HepG2 (cell line): ENCODE data around the gene C1R. TPM values are rescaled to one million over a fixed set of nuclear protein-coding genes. Genes with fewer than 3 reads are reported as not detected.

Experiments
- ATAC-seq: fragments of 200-7000 bp; cut with Tn5 transposase; 3 replicates; pipeline ENCODE4 v1.9.1; 2020; ENCODE audit warnings: mild to moderate bottlenecking, moderate library complexity
- BruUV-seq: library from RNA; stranded (reverse); fragments of 400-500 nt; replicated peaks from 2 replicates; lab custom pipeline; 2021; lab: Mats Ljungman, UMichigan
- CTCF ChIA-PET: fragments of 300-600 bp; formaldehyde crosslinking; extraction: SDS; loops from one replicate; lab custom pipeline; 2021; ENCODE audit warnings: low total read pairs, inconsistent platforms, low intra/inter-chr PET ratio; lab: Yijun Ruan, JAX
- POLR2A ChIA-PET: fragments of 350-600 bp; sonication (Branson Sonifier 250); formaldehyde crosslinking; loops from one replicate; lab custom pipeline; 2020; ENCODE audit warnings: antibody characterized with exemption, inconsistent platforms; lab: Yijun Ruan, JAX
- DNase-seq: peaks from one replicate; pipeline ENCODE4 v3.0.0-alpha.2; 2015; ENCODE audit warnings: low spot score
- FAIRE-seq: peaks from 3 replicates; lab custom pipeline; 2011; peaks lifted over from hg19 to GRCh38; lab: Jason Lieb, UNC
- H2AFZ ChIP-seq: one replicate; pipeline ENCODE4 v1.6.1; 2011; ENCODE audit warnings: low read length, inconsistent platforms
- H3K27ac ChIP-seq: fragments of 300-600 bp; 3 replicates; pipeline ENCODE4 v1.8.0; 2011; ENCODE audit warnings: mixed run types, mild to moderate bottlenecking, mixed read lengths, low read length, inconsistent platforms; ENCODE audit not compliant: insufficient read depth; ENCODE audit errors: extremely low read length
- H3K27me3 ChIP-seq, 2 experiments: fragments of 200-600 bp in 1 of 2; 2 replicates in 1 of 2; 3 replicates in 1 of 2; pipeline versions ENCODE4 v1.6.0 to v1.8.0; 2011; ENCODE audit warnings: low read length in 2 of 2, mild to moderate bottlenecking in 2 of 2, moderate library complexity in 2 of 2, inconsistent platforms in 1 of 2; ENCODE audit not compliant: insufficient read depth in 2 of 2, control insufficient read depth in 1 of 2
- H3K36me3 ChIP-seq, 2 experiments: fragments of 200-600 bp in 1 of 2; replicated peaks in 1 of 2; 2 replicates in 1 of 2; 3 replicates in 1 of 2; pipeline versions ENCODE4 v1.5.1 to v1.8.0; 2011; ENCODE audit warnings: low read length in 2 of 2, inconsistent platforms in 1 of 2; ENCODE audit not compliant: insufficient read depth in 2 of 2, control insufficient read depth in 1 of 2
- H3K4me1 ChIP-seq: 2 replicates; pipeline ENCODE4 v1.5.1; 2012; ENCODE audit warnings: low read length, inconsistent platforms; ENCODE audit not compliant: insufficient read depth
- H3K4me2 ChIP-seq: 2 replicates; pipeline ENCODE4 v1.6.0; 2011; ENCODE audit warnings: low read depth, low read length, inconsistent platforms
- H3K4me3 ChIP-seq, 3 experiments: fragments of 200-600 bp in 1 of 3; sonication (generic), shearing (Covaris generic) in 1 of 3; replicated peaks in 1 of 3; 2 replicates each; pipeline ENCODE4 v1.5.1; 2011 to 2016; ENCODE audit warnings: low read length in 3 of 3, inconsistent platforms in 2 of 3, low read depth in 2 of 3, mild to moderate bottlenecking in 2 of 3, control low read depth in 1 of 3, mixed read lengths in 1 of 3; ENCODE audit not compliant: insufficient read depth in 1 of 3
- H3K79me2 ChIP-seq: one replicate; pipeline ENCODE4 v1.6.1; 2011; ENCODE audit warnings: low read length, inconsistent platforms; ENCODE audit not compliant: insufficient read depth
- H3K9ac ChIP-seq: 2 replicates; pipeline ENCODE4 v1.6.0; 2011; ENCODE audit warnings: mild to moderate bottlenecking, low read depth, low read length, inconsistent platforms; ENCODE audit not compliant: insufficient read depth
- H3K9me3 ChIP-seq: 2 replicates; pipeline ENCODE4 v1.5.1; 2012; ENCODE audit warnings: mild to moderate bottlenecking, low read length
- H4K20me1 ChIP-seq: 2 replicates; pipeline ENCODE4 v1.6.0; 2011; ENCODE audit warnings: inconsistent platforms, mild to moderate bottlenecking, low read length, moderate library complexity; ENCODE audit not compliant: insufficient read depth
- ATRX ChIP-seq: sonication (generic); formaldehyde crosslinking; IDR thresholded peaks from 2 replicates; pipeline ENCODE4 v1.4.0; 2020; ENCODE audit warnings: missing genetic modification reagents, borderline replicate concordance
- BORCS8-MEF2B ChIP-seq: sonication (generic); formaldehyde crosslinking; IDR thresholded peaks from 2 replicates; pipeline ENCODE4 v1.8.0; 2022; ENCODE audit warnings: mild to moderate bottlenecking, missing genetic modification reagents
- CEBPB ChIP-seq: IDR thresholded peaks from 2 replicates; pipeline ENCODE4 v1.6.1; 2011; ENCODE audit warnings: low read depth, low read length, improper control_type of control experiment, borderline replicate concordance
- MAFF ChIP-seq: IDR thresholded peaks from 2 replicates; pipeline ENCODE4 v1.6.1; 2011; ENCODE audit warnings: low read depth, low read length, improper control_type of control experiment
- MAFK ChIP-seq, 2 experiments: IDR thresholded peaks in 1 of 2; conservative IDR thresholded peaks in 1 of 2; 2 replicates each; pipeline ENCODE4 v1.6.1; 2011; ENCODE audit warnings: improper control_type of control experiment in 2 of 2, low read length in 2 of 2
- RORA ChIP-seq: sonication (generic); formaldehyde crosslinking; IDR thresholded peaks from 2 replicates; pipeline ENCODE4 v1.5.0; 2020; ENCODE audit warnings: mild to moderate bottlenecking, missing genetic modification reagents, moderate library complexity
- TOPORS ChIP-seq: sonication (generic); formaldehyde crosslinking; IDR thresholded peaks from 2 replicates; pipeline ENCODE4 v1.8.0; 2023; ENCODE audit warnings: mild to moderate bottlenecking, missing genetic modification reagents
- ZNF251 ChIP-seq: sonication (generic); formaldehyde crosslinking; IDR thresholded peaks from 2 replicates; pipeline ENCODE4 v1.9.0; 2021; ENCODE audit warnings: mild to moderate bottlenecking, missing genetic modification reagents
- ZNF510 ChIP-seq: sonication (generic); formaldehyde crosslinking; IDR thresholded peaks from 2 replicates; pipeline ENCODE4 v1.4.0; 2020; ENCODE audit warnings: low read depth, mild to moderate bottlenecking, missing genetic modification reagents
- ZNF557 ChIP-seq: sonication (generic); formaldehyde crosslinking; IDR thresholded peaks from 2 replicates; pipeline ENCODE4 v1.4.0; 2020; ENCODE audit warnings: missing genetic modification reagents
- ZNF713 ChIP-seq: sonication (generic); formaldehyde crosslinking; IDR thresholded peaks from 2 replicates; pipeline ENCODE4 v1.4.0; 2020; ENCODE audit warnings: mild to moderate bottlenecking, missing genetic modification reagents
- ZNF850 ChIP-seq: sonication (generic); formaldehyde crosslinking; conservative IDR thresholded peaks from 2 replicates; pipeline ENCODE4 v1.9.0; 2021; ENCODE audit warnings: mild to moderate bottlenecking, missing genetic modification reagents
- WGBS: methylation state at CpG from one replicate; pipeline ENCODE4 v1.1.6; 2017; ENCODE audit warnings: low lambda C conversion rate; 5-methylcytosine and 5-hydroxymethylcytosine counted together
- in situ Hi-C: cut with HindIII; loops from 2 replicates; pipeline ENCODE4 v1.10.0; 2017; ENCODE audit warnings: low pct_unique_long_range_greater_than_20kb; ENCODE audit not compliant: extremely low pct_ligation_motif_present
- intact Hi-C: fragments of 100-400 bp; cut with micrococcal nuclease; formaldehyde crosslinking; loops from one replicate; pipeline ENCODE4 v1.10.0; 2022; ENCODE audit not compliant: unreplicated experiment
- polyA plus RNA-seq, 8 experiments: library from polyadenylated mRNA; depleted of rRNA in 3 of 8; stranded (reverse) in 7 of 8; unstranded in 1 of 8; fragments of >200 nt; fragmentation: Illumina TruSeq in 4 of 8; extraction: Trizol in 4 of 8; gene quantifications; 2 replicates each; pipeline versions ENCODE4 v1.2.1 to v1.2.3, GENCODE V29; 2011 to 2016; ENCODE audit warnings: low read depth in 4 of 8, missing spikeins in 1 of 8, mixed read lengths in 1 of 8; ENCODE audit not compliant: insufficient read depth in 1 of 8
- total RNA-seq, 5 experiments: library from RNA; depleted of rRNA; stranded (reverse); fragments of >200 nt; fragmentation: Illumina TruSeq; extraction: Trizol; gene quantifications; 2 replicates each; pipeline ENCODE4 v1.2.3, GENCODE V29; 2016; ENCODE audit warnings: low read depth in 1 of 5
- TF ChIP-seq, protein P1 (sequence below): sonication (generic); formaldehyde crosslinking; IDR thresholded peaks from 2 replicates; pipeline ENCODE4 v1.4.0; 2020; ENCODE audit warnings: missing genetic modification reagents; ENCODE audit errors: not compliant biosample characterization

C1R gene
- total and polyA plus RNA-seq, 2 of the 13 experiments (the other 11 are each of a cell fraction or from before 2014, with no cell fraction given): 3.5 to 6.5 TPM

DNA sequence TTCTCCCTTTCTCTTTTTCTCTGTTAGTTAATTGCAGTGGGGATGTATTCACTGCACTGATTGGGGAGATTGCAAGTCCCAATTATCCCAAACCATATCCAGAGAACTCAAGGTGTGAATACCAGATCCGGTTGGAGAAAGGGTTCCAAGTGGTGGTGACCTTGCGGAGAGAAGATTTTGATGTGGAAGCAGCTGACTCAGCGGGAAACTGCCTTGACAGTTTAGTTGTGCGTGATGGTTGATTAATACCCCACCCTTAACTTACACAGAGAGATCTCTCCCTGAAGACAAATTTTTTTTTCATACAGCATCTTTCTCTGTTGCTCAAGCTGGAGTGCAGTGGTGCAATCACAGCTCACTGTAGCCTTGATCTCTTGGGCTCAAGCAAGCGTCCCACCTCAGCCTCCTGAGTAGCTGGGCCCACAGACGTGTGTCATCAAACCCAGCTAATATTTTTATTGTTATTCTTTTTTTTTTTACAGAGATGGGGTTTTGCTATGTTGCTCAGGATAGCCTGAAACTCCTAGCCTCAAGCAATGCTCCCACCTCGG lies 27.1 kb downstream of the C1R start:
- in situ Hi-C loops: loop anchor here (10.0 kb wide), 1 partner anchor 50 kb away; no protein-coding TSS in a partner anchor
- DNase-seq (no peak), FAIRE-seq (no peak), ATAC-seq (no peak)
- intact Hi-C loops: no loop called here
- POLR2A ChIA-PET: no interaction called here
- CTCF ChIA-PET: no interaction called here
- Histone ChIP-seq H3K9ac (no peak overlapping the region), H3K4me3 (no peak overlapping the region), H3K9me3 (no peaks in the 10 kb centered on the region), H3K36me3 (no peaks in the 10 kb centered on the region), H4K20me1 (no peaks in the 10 kb centered on the region), H3K4me1 (peaks cover 24% of the 10 kb centered on the region), H3K4me2 (no peak overlapping the region), H2AFZ (no peak overlapping the region), H3K27ac (no peak overlapping the region), H3K79me2 (no peaks in the 10 kb centered on the region), H3K27me3 (no peaks in the 10 kb centered on the region)
- TF ChIP-seq, protein P1, sequence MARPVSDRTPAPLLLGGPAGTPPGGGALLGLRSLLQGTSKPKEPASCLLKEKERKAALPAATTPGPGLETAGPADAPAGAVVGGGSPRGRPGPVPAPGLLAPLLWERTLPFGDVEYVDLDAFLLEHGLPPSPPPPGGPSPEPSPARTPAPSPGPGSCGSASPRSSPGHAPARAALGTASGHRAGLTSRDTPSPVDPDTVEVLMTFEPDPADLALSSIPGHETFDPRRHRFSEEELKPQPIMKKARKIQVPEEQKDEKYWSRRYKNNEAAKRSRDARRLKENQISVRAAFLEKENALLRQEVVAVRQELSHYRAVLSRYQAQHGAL: no peak
- TF ChIP-seq CEBPB (peak; percentile 41; the same call in 1 of the 2 replicates), MAFK (conservative IDR thresholded peaks at IDR 0.05 in 1 of 2, IDR thresholded peaks at IDR 0.05 in 1 of 2; ENCODE audit: low read length in 2 of 2) (peak; percentile 81 to 89), MAFF (peak; percentile 83)
- no TSS peak for BruUV-seq
- 79% methylated on average over 7 of the region's 7 CpGs for WGBS

DNA sequence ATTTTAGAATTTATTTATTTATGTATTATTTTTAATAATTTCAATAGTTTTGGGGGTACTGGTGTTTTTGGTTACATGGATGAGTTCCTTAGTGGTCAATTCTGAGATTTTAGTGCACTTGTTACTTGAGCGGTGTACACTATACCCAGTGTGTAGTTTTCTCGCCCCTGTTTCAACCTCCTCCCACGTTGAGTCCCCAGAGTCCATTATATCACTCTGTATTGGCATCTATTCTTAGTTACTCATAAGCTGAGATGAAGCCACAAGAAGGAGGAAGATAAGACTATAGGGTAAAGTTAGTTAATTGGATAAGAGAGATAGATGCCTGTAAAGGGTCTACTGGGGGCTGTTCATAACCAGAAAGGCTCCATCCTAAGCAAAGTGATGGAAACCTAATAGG lies 27.7 kb downstream of the C1R start:
- FAIRE-seq (no peak), ATAC-seq (no peak), DNase-seq (no peak)
- CTCF ChIA-PET: no interaction called here
- H4K20me1 ChIP-seq: no peaks in the 10 kb centered on the region
- H2AFZ ChIP-seq: no peak overlapping the region
- no peaks in the 10 kb centered on the region for H3K27me3 ChIP-seq
- no TSS peak for BruUV-seq
- H3K4me1 ChIP-seq: peaks cover 30% of the 10 kb centered on the region
- POLR2A ChIA-PET: no interaction called here
- 87% methylated on average over 3 of the region's 3 CpGs for WGBS
- no peaks in the 10 kb centered on the region for H3K79me2 ChIP-seq
- intact Hi-C loops (no loop called here), in situ Hi-C loops (loop anchor here (10.0 kb wide), 1 partner anchor 50 kb away; no protein-coding TSS in a partner anchor)
- H3K9me3 ChIP-seq: no peaks in the 10 kb centered on the region
- no peak overlapping the region for H3K4me2 ChIP-seq
- H3K9ac ChIP-seq: no peak overlapping the region
- TF ChIP-seq ZNF713 (CRISPR knock-in tag) (no peak), ZNF510 (CRISPR knock-in tag) (no peak), ZNF850 (no peak), BORCS8-MEF2B (CRISPR knock-in tag) (no peak), TOPORS (no peak), RORA (no peak), ZNF557 (CRISPR knock-in tag) (no peak), ZNF251 (CRISPR knock-in tag) (no peak), ATRX (CRISPR knock-in tag) (no peak)
- H3K4me3 ChIP-seq: no peak overlapping the region
- H3K27ac ChIP-seq: no peak overlapping the region
- no peaks in the 10 kb centered on the region for H3K36me3 ChIP-seq
